Tibial artery (tissue), 4 donors: Measurements from ENCODE around the gene FRG2.
"Not testable (repeated sequence)": the region's sequence is repeated elsewhere in the genome, so short reads cannot be mapped to it uniquely, and the experiment has no call there.

ENCODE experiments used
- DNase-seq, 2 donors: peaks; one replicate each; pipeline ENCODE4 v3.0.0-alpha.2; 2019
- H3K27ac ChIP-seq, 2 donors: fragments of 200-600 bp; sonication (generic) in 1 of 2; 1 replicate in 1 of 2; 2 replicates in 1 of 2; pipeline ENCODE4 v1.5.1; 2018 to 2019; ENCODE audit warnings: mild to moderate bottlenecking in 1 of 2
- H3K27me3 ChIP-seq, 2 donors: fragments of 200-600 bp; sonication (generic) in 1 of 2; one replicate each; pipeline versions ENCODE4 v1.5.1 to v1.6.0; 2016 to 2019
- H3K36me3 ChIP-seq, 3 donors: fragments of 200-600 bp; sonication (generic) in 2 of 3; one replicate each; pipeline ENCODE4 v1.5.1; 2016 to 2019; ENCODE audit warnings: mild to moderate bottlenecking in 2 of 3
- H3K4me1 ChIP-seq, 4 donors: fragments of 200-600 bp; sonication (generic) in 2 of 4; 1 replicate in 3 of 4; 2 replicates in 1 of 4; pipeline ENCODE4 v1.5.1; 2016 to 2019
- H3K4me3 ChIP-seq, 2 donors: fragments of 200-600 bp; sonication (generic) in 1 of 2; 1 replicate in 1 of 2; 2 replicates in 1 of 2; pipeline ENCODE4 v1.5.1; 2018 to 2019; ENCODE audit warnings: mild to moderate bottlenecking in 2 of 2
- H3K9me3 ChIP-seq, 3 donors: fragments of 200-600 bp; sonication (generic) in 1 of 3; one replicate each; pipeline ENCODE4 v1.5.1; 2016 to 2019
- intact Hi-C: fragments of 100-400 bp; cut with DNase I; formaldehyde crosslinking; loops from one replicate; pipeline ENCODE4 v1.15.0; 2023; ENCODE audit warnings: low total_unique reads
- TF ChIP-seq, protein P1 (sequence below), 2 experiments: fragments of 200-600 bp in 1 of 2; fragments of 450-650 bp in 1 of 2; IDR thresholded peaks; one replicate each; pipeline ENCODE4 v1.5.1; 2017 to 2019; ENCODE audit warnings: antibody characterized with exemption in 2 of 2, mild to moderate bottlenecking in 1 of 2, moderate library complexity in 1 of 2

The FRG2 gene

DNA sequence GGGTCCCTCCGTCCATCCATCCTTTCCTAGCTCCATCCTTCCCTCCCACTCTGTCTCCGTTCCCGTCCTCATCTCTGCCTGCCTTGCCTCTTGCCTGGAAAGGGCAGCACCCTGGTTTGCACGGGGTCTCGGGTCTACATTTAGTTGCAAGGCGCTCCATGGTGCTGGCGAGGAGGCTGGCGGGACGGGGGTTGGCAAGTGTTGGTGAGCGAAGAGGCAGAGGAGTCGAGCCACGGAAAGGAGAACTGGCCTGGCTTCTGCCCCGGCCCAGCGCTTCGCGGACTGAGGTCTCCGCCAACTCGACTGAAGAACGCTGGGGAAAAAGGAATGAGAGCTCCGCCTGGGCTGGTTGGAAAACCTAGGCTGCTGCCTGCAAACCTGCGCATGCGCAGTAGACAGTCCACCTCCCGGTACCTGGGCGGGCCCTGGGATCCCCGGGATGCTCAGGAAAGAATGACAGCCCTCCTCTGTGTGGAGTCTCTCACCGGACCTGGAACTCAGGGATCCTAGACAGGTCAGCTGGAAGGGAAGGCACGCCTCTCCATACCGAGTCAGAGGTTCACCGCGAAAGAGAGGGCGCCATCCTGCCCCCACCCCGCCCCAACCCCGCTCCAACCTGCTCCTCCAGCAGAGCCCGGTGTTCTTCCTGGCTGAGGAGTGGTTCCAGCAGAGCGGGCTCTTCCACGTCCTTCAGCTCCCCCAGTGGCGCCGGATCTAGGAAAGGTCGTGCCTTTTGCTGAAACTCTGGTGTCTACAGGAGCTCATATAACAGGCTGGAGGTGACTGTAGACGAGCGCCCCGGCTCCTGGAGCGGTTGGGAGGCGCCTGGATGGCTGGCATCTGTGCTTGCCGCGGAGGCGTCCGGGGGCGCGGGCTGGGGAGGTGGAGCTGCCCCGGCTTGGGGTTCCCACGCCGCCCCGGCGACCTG, 6.0 kb downstream of the FRG2 start:
- DNase-seq, result no peak
- Histone ChIP-seq H3K4me1 (peaks cover 0 to 48% (median 40%) of the 10 kb centered on the region in 4 donors), H3K27me3 (peaks cover 0 to 63% of the 10 kb centered on the region in 2 donors), H3K4me3 (peak overlapping the region; percentile 29 to 39), H3K9me3 (no peaks in the 10 kb centered on the region), H3K27ac (no peak overlapping the region), H3K36me3 (no peaks in the 10 kb centered on the region)
- intact Hi-C loops, result no loop called here
- TF ChIP-seq, protein P1, sequence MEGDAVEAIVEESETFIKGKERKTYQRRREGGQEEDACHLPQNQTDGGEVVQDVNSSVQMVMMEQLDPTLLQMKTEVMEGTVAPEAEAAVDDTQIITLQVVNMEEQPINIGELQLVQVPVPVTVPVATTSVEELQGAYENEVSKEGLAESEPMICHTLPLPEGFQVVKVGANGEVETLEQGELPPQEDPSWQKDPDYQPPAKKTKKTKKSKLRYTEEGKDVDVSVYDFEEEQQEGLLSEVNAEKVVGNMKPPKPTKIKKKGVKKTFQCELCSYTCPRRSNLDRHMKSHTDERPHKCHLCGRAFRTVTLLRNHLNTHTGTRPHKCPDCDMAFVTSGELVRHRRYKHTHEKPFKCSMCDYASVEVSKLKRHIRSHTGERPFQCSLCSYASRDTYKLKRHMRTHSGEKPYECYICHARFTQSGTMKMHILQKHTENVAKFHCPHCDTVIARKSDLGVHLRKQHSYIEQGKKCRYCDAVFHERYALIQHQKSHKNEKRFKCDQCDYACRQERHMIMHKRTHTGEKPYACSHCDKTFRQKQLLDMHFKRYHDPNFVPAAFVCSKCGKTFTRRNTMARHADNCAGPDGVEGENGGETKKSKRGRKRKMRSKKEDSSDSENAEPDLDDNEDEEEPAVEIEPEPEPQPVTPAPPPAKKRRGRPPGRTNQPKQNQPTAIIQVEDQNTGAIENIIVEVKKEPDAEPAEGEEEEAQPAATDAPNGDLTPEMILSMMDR (IDR thresholded peaks at IDR 0.05), result no peak

GRCh38 chr4:190019859-190020463, 7.1 kb downstream of the FRG2 start:
- intact Hi-C loops, H3K36me3 ChIP-seq, H3K4me3 ChIP-seq, DNase-seq, H3K9me3 ChIP-seq, H3K27ac ChIP-seq: not testable (repeated sequence)
- Histone ChIP-seq H3K4me1 (peaks cover 0 to 57% (median 48%) of the 10 kb centered on the region in 4 donors), H3K27me3 (peaks cover 0 to 71% of the 10 kb centered on the region in 2 donors)

DNA sequence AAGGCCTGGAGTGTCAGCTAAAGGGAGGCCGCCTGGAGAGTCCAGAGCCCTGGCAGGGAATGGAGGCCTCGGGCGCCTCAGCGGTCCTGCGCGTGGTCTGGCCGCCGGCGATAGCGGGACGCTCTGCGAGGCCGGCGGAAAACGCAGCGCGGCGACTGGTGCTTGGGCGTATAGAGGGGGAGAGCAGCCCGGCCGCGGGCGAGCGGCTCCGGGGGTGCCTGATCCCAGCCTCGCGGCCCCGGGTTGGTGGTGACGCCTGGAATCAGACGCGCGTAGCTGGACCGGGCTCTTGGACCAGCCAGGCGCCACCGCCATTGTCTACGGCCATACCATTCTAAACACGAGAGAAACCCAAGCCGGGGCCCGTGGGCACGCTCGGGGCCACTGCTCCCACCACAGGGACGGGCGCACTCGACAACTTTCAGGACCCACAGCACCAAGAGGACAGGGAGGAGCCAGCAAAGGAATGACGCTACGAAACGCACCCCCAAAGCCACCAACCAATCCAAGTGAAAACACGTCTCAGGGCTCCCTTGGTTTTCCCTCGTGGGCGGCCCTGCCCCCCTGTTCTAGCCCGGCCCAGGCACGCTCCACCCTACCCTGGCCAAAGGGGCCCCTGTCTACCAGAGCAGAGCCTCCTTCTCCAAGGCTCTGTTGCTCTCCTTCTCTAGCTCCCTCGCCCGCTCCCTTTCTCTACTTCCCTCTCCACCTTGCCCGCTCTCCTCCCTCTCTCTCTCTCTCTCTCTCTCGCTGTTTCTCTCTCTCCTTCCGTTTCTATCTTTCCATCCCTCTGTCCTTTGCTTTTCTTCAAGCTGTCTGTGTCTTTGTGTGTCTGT, 7.8 kb downstream of the FRG2 start:
- DNase-seq, result no peak

DNA sequence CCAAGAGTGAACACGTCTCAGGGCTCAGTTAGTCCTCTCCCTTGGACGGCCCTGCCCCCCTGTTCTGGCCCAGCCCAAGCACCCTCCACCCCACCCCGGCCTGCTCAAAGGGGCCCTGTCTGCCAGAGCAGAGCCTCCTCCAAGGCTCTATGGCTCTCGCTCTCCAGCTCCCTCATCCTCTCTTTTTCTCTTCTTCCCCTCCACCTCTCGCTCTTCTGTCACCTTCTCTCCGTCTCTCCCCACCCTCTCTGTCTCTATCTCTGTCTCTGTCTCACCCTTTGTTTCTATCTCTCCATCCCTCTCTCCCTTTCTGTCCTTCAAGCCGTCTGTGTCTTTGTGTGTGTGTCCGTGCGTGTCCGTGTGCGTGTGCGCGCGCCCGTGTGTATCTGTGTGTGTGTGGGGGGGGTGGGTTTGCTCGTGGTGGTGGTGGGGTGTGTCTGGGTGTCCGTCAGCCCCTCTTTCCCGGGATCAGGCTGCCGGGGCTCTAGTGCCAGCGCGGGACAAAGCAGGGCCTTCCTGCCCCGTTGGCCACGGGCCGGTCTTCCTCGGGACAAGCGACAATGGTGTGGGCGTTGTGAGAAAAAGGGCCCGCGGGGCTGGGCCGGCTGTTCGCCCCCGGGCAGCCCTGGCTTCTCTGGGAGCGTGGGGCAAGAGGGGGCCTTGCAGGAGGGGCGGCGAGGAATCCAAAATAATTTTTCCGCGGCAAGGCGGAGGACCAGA, 8.7 kb downstream of the FRG2 start:
- Histone ChIP-seq H3K9me3 (no peaks in the 10 kb centered on the region), H3K27ac (no peak overlapping the region), H3K4me1 (peaks cover 0 to 62% (median 51%) of the 10 kb centered on the region in 4 donors), H3K27me3 (peaks cover 0 to 77% of the 10 kb centered on the region in 2 donors), H3K4me3 (no peak overlapping the region), H3K36me3 (no peaks in the 10 kb centered on the region)
- DNase-seq, result no peak
- TF ChIP-seq, protein P1 (IDR thresholded peaks at IDR 0.05), result no peak
- intact Hi-C loops, result no loop called here

More for the DNA sequence above, 7.8 kb downstream of the FRG2 start:
- H3K4me3 ChIP-seq, result no peak overlapping the region
- H3K4me1 ChIP-seq, result peaks cover 0 to 62% (median 51%) of the 10 kb centered on the region in 4 donors
- no peak overlapping the region for H3K27ac ChIP-seq
- no peaks in the 10 kb centered on the region for H3K9me3 ChIP-seq
- H3K27me3 ChIP-seq, result peaks cover 0 to 79% of the 10 kb centered on the region in 2 donors
- no peaks in the 10 kb centered on the region for H3K36me3 ChIP-seq
- intact Hi-C loops, result no loop called here
- TF ChIP-seq, protein P1 (IDR thresholded peaks at IDR 0.05), result no peak

GRCh38 chr4:190017357-190018200, 9.5 kb downstream of the FRG2 start:
- no peak for DNase-seq
- no peaks in the 10 kb centered on the region for H3K36me3 ChIP-seq
- peaks cover 0 to 77% of the 10 kb centered on the region in 2 donors for H3K27me3 ChIP-seq
- intact Hi-C loops, result no loop called here
- H3K9me3 ChIP-seq, result no peaks in the 10 kb centered on the region
- peaks cover 0 to 58% (median 49%) of the 10 kb centered on the region in 4 donors for H3K4me1 ChIP-seq
- H3K27ac ChIP-seq, result no peak overlapping the region
- TF ChIP-seq, protein P1 (IDR thresholded peaks at IDR 0.05), result no peak
- H3K4me3 ChIP-seq, result peak overlapping the region in 1 of 2 donors; percentile 4
